GM23338 (cell line): ENCODE measurements around the gene DSG3. TPM values are rescaled to one million over a fixed set of nuclear protein-coding genes. Genes with fewer than 3 reads are reported as not detected.
A peak's percentile ranks its signal among the peaks of the same experiment; 100 is the strongest.
"Not testable (repeated sequence)": the region's sequence is repeated elsewhere in the genome, so short reads cannot be mapped to it uniquely, and the experiment has no call there.

Experiments used
- ATAC-seq: fragments of 200-7000 bp; cut with Tn5 transposase; 3 replicates; pipeline ENCODE4 v1.9.1; 2020
- DNase-seq: peaks from one replicate; pipeline ENCODE4 v3.0.0-alpha.2; 2015; ENCODE audit warnings: low spot score
- H2AFZ ChIP-seq: fragments of 200-600 bp; sonication (generic); 2 replicates; pipeline ENCODE4 v1.8.0; 2016; ENCODE audit warnings: antibody characterized with exemption, mild to moderate bottlenecking, moderate library complexity
- H3F3A ChIP-seq: fragments of 200-600 bp; sonication (generic); replicated peaks from 2 replicates; pipeline ENCODE4 v1.8.0; 2017; ENCODE audit warnings: antibody characterized with exemption, mixed run types, low read depth
- H3K27ac ChIP-seq: fragments of 200-600 bp; sonication (generic); 2 replicates; pipeline ENCODE4 v1.6.1; 2016; ENCODE audit warnings: low read depth
- H3K27me3 ChIP-seq: fragments of 200-600 bp; sonication (generic); 2 replicates; pipeline ENCODE4 v1.8.0; 2016; ENCODE audit warnings: mild to moderate bottlenecking, mixed run types, moderate library complexity; ENCODE audit not compliant: insufficient read depth
- H3K36me3 ChIP-seq: fragments of 200-600 bp; sonication (generic); 2 replicates; pipeline ENCODE4 v1.8.0; 2016; ENCODE audit warnings: mild to moderate bottlenecking; ENCODE audit not compliant: insufficient read depth
- H3K4me1 ChIP-seq: fragments of 200-600 bp; sonication (generic); 2 replicates; pipeline ENCODE4 v1.8.0; 2016; ENCODE audit warnings: mild to moderate bottlenecking, moderate library complexity; ENCODE audit not compliant: insufficient read depth
- H3K4me2 ChIP-seq: fragments of 200-600 bp; sonication (generic); 2 replicates; pipeline ENCODE4 v1.7.1; 2017; ENCODE audit warnings: mixed run types
- H3K4me3 ChIP-seq: fragments of 200-600 bp; sonication (generic); 2 replicates; pipeline ENCODE4 v1.6.1; 2016; ENCODE audit warnings: mixed run types
- H3K79me2 ChIP-seq: fragments of 200-600 bp; sonication (generic); replicated peaks from 2 replicates; pipeline ENCODE4 v1.8.0; 2017; ENCODE audit warnings: mild to moderate bottlenecking; ENCODE audit not compliant: insufficient read depth
- H3K9me2 ChIP-seq: fragments of 200-600 bp; sonication (generic); 2 replicates; pipeline ENCODE4 v1.8.0; 2017; ENCODE audit not compliant: insufficient read depth
- H4K20me1 ChIP-seq: fragments of 200-600 bp; sonication (generic); replicated peaks from 2 replicates; pipeline ENCODE4 v1.8.0; 2017; ENCODE audit warnings: mild to moderate bottlenecking; ENCODE audit not compliant: insufficient read depth
- H3K27ac Mint-ChIP-seq: 2 replicates; pipeline ENCODE4 v1.8.0; 2020; ENCODE audit warnings: inconsistent platforms, mild to moderate bottlenecking, moderate library complexity, mixed read lengths
- H3K27me3 Mint-ChIP-seq: 3 replicates; pipeline ENCODE4 v1.8.0; 2022; ENCODE audit warnings: low read depth, mild to moderate bottlenecking, moderate library complexity, mixed read lengths, inconsistent platforms; ENCODE audit not compliant: insufficient read depth, poor library complexity
- H3K36me3 Mint-ChIP-seq: 3 replicates; pipeline ENCODE4 v1.8.0; 2021; ENCODE audit warnings: low read depth, mild to moderate bottlenecking, inconsistent platforms, moderate library complexity, mixed read lengths
- H3K4me1 Mint-ChIP-seq: 3 replicates; pipeline ENCODE4 v1.8.0; 2020; ENCODE audit warnings: mild to moderate bottlenecking, inconsistent platforms, mixed read lengths
- H3K4me3 Mint-ChIP-seq: 3 replicates; pipeline ENCODE4 v1.8.0; 2021; ENCODE audit warnings: moderate library complexity, mild to moderate bottlenecking, inconsistent platforms, mixed read lengths
- H3K9me3 Mint-ChIP-seq: 3 replicates; pipeline ENCODE4 v1.8.0; 2020; ENCODE audit warnings: moderate library complexity, mild to moderate bottlenecking, inconsistent platforms, mixed read lengths
- CREB1 ChIP-seq: fragments of 250-450 bp; sonication (Bioruptor Pico); IDR thresholded peaks from 2 replicates; pipeline ENCODE4 v1.5.0; 2020; ENCODE audit warnings: low read depth, mild to moderate bottlenecking, moderate library complexity
- NANOG ChIP-seq: IDR thresholded peaks from 2 replicates; pipeline ENCODE4 v1.6.1; 2016; ENCODE audit warnings: antibody characterized with exemption, borderline replicate concordance
- ZNF114 ChIP-seq: fragments of 250-450 bp; sonication (Bioruptor Pico); IDR thresholded peaks from 2 replicates; pipeline ENCODE4 v1.5.0; 2020; ENCODE audit warnings: mild to moderate bottlenecking, moderate library complexity
- ZNF331 ChIP-seq: fragments of 250-450 bp; sonication (Bioruptor Pico); IDR thresholded peaks from 2 replicates; pipeline ENCODE4 v1.5.0; 2020; ENCODE audit warnings: low read depth, mild to moderate bottlenecking, moderate library complexity
- ZNF462 ChIP-seq: fragments of 250-450 bp; sonication (Bioruptor Pico); IDR thresholded peaks from 2 replicates; pipeline ENCODE4 v1.5.0; 2020; ENCODE audit warnings: mild to moderate bottlenecking, moderate library complexity
- polyA plus RNA-seq: library from polyadenylated mRNA; unstranded; fragments of >200 nt; fragmentation: Nextera tagmentation; extraction: Ambion mirVana; gene quantifications from 2 replicates; pipeline ENCODE4 v1.2.1, GENCODE V29; 2016
- total RNA-seq: library from RNA; depleted of rRNA; stranded (reverse); fragments of >200 nt; shearing (Covaris generic); gene quantifications from 2 replicates; pipeline ENCODE4 v1.2.3, GENCODE V29; 2014
- TF ChIP-seq, protein P1 (sequence below), 2 experiments: fragments of 200-600 bp in 1 of 2; sonication (generic) in 1 of 2; conservative IDR thresholded peaks; 2 replicates each; pipeline versions ENCODE4 v1.5.1 to v1.6.1; 2016 to 2017; ENCODE audit warnings: antibody characterized with exemption in 2 of 2, low read depth in 2 of 2, mild to moderate bottlenecking in 2 of 2, moderate library complexity in 1 of 2
- TF ChIP-seq, protein P2 (sequence below): IDR thresholded peaks from 2 replicates; pipeline ENCODE4 v1.6.1; 2016; ENCODE audit warnings: antibody characterized with exemption

The DSG3 gene
- total and polyA plus RNA-seq, 2 experiments from 2014 or later, result 0.05 to 0.24 TPM

DNA sequence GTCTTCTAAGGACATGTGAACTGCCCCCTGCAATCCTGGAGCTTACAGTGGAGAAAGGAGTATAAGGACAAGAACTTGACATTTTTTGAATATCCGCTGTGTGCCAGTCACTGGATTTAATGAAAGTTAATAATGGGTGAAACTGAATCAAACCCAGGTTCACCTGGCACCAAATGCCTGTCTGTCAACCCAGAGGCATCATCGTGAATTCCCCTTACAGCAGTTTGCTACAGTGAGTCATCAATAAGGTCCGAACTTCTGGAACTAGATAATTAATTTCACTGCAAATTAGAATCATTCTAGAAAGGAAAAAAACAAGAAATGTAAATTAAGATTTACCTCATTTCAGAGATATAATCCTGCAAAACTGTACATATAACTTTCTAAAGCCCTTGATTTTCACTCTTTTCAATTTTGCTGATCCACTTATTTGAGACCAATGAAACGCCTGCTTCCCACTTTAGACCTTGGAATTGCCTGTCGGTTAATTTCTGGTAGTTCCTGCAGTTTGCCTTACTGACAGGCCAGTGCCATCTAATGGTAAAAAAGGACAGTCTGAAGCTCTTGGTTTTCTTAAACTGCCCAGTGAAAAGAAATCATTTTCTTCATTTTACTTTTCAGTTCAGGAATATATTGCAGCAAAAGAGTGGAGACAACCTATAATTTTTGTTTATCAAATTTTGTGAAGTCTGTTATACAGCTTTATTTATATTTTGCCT is 58.6 kb downstream of the DSG3 start:
- no peaks in the 10 kb centered on the region for H3K27me3 ChIP-seq
- Mint-ChIP-seq H3K4me3 (no peak overlapping the region), H3K9me3 (peaks cover 10% of the 10 kb centered on the region; the same call in 2 of the 3 replicates), H3K36me3 (peaks cover 16% of the 10 kb centered on the region), H3K4me1 (peaks cover 4% of the 10 kb centered on the region; the same call in 2 of the 3 replicates), H3K27me3 (no peaks in the 10 kb centered on the region), H3K27ac (no peak overlapping the region)
- no peaks in the 10 kb centered on the region for H3K36me3 ChIP-seq
- H4K20me1 ChIP-seq, result peaks cover 42% of the 10 kb centered on the region
- no peak overlapping the region for H3K4me3 ChIP-seq
- H2AFZ ChIP-seq, result no peak overlapping the region
- peak; percentile 47 for DNase-seq
- H3K27ac ChIP-seq, result no peak overlapping the region
- H3K79me2 ChIP-seq, result peaks cover 100% of the 10 kb centered on the region
- ATAC-seq, result no peak
- no peaks in the 10 kb centered on the region for H3K9me2 ChIP-seq
- H3K4me1 ChIP-seq, result peaks cover 1% of the 10 kb centered on the region
- H3F3A ChIP-seq, result no peaks in the 10 kb centered on the region
- TF ChIP-seq CREB1 (CRISPR knock-in tag) (no peak), NANOG (no peak)
- TF ChIP-seq, protein P1, sequence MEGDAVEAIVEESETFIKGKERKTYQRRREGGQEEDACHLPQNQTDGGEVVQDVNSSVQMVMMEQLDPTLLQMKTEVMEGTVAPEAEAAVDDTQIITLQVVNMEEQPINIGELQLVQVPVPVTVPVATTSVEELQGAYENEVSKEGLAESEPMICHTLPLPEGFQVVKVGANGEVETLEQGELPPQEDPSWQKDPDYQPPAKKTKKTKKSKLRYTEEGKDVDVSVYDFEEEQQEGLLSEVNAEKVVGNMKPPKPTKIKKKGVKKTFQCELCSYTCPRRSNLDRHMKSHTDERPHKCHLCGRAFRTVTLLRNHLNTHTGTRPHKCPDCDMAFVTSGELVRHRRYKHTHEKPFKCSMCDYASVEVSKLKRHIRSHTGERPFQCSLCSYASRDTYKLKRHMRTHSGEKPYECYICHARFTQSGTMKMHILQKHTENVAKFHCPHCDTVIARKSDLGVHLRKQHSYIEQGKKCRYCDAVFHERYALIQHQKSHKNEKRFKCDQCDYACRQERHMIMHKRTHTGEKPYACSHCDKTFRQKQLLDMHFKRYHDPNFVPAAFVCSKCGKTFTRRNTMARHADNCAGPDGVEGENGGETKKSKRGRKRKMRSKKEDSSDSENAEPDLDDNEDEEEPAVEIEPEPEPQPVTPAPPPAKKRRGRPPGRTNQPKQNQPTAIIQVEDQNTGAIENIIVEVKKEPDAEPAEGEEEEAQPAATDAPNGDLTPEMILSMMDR (conservative IDR thresholded peaks at IDR 0.05; ENCODE audit: low read depth in 2 of 2), result peak; percentile 51 to 56
- no peak overlapping the region for H3K4me2 ChIP-seq

- not testable (repeated sequence) for H3K4me1 Mint-ChIP-seq, H3K4me1 ChIP-seq, H3K27me3 ChIP-seq, ATAC-seq, H3K27ac ChIP-seq, H3K9me3 Mint-ChIP-seq, H3F3A ChIP-seq, DNase-seq, H2AFZ ChIP-seq, H3K4me3 ChIP-seq, H3K4me3 Mint-ChIP-seq, H3K4me2 ChIP-seq, H3K27me3 Mint-ChIP-seq, H3K36me3 ChIP-seq, H3K27ac Mint-ChIP-seq, H3K9me2 ChIP-seq
- Histone ChIP-seq H4K20me1 (peaks cover 42% of the 10 kb centered on the region), H3K79me2 (peaks cover 100% of the 10 kb centered on the region)
- peaks cover 16% of the 10 kb centered on the region for H3K36me3 Mint-ChIP-seq
These were observed 59.6 kb downstream of the DSG3 start for GRCh38 chr18:31507124-31507523.

DNA sequence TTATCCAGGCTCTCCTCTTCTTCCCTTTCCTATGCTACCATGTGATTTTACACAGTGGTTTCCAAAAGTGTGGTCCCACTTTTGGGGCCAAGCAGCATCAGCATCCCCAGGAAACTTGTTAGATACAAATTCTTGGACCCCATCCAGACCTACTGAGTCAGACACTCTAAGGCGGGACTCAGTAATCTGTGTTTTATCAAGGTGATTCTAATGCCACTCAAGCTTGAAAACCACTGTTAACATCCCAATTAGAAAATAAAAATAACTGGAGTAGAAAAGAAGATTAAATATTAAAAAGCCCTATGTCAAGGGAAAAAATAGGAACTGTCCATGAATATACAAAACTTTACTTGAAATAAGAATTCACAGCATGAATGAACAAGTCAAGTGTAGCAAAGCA is 61.2 kb downstream of the DSG3 start:
- H3K27me3 Mint-ChIP-seq, result peaks cover 2% of the 10 kb centered on the region
- no peak for ATAC-seq
- no peak overlapping the region for H2AFZ ChIP-seq
- no peak overlapping the region for H3K27ac ChIP-seq
- H3K36me3 ChIP-seq, result no peaks in the 10 kb centered on the region
- peaks cover 10% of the 10 kb centered on the region; the same call in 2 of the 3 replicates for H3K9me3 Mint-ChIP-seq
- H3K4me1 Mint-ChIP-seq, result peaks cover 21% of the 10 kb centered on the region
- no peaks in the 10 kb centered on the region for H3F3A ChIP-seq
- H3K27ac Mint-ChIP-seq, result no peak overlapping the region
- no peak for DNase-seq
- H3K4me3 Mint-ChIP-seq, result no peak overlapping the region; the same call in 2 of the 3 replicates
- H3K4me2 ChIP-seq, result no peak overlapping the region
- H4K20me1 ChIP-seq, result peaks cover 40% of the 10 kb centered on the region
- peaks cover 100% of the 10 kb centered on the region for H3K79me2 ChIP-seq
- H3K4me1 ChIP-seq, result peaks cover 12% of the 10 kb centered on the region
- no peak overlapping the region for H3K4me3 ChIP-seq
- H3K27me3 ChIP-seq, result no peaks in the 10 kb centered on the region
- no peaks in the 10 kb centered on the region for H3K9me2 ChIP-seq
- H3K36me3 Mint-ChIP-seq, result peaks cover 16% of the 10 kb centered on the region
- no peak for TF ChIP-seq ZNF462
- TF ChIP-seq, protein P2, sequence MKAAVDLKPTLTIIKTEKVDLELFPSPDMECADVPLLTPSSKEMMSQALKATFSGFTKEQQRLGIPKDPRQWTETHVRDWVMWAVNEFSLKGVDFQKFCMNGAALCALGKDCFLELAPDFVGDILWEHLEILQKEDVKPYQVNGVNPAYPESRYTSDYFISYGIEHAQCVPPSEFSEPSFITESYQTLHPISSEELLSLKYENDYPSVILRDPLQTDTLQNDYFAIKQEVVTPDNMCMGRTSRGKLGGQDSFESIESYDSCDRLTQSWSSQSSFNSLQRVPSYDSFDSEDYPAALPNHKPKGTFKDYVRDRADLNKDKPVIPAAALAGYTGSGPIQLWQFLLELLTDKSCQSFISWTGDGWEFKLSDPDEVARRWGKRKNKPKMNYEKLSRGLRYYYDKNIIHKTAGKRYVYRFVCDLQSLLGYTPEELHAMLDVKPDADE, result no peak
- no peak for TF ChIP-seq ZNF331 (CRISPR knock-in tag)
- no peak for TF ChIP-seq NANOG
- TF ChIP-seq ZNF114 (CRISPR knock-in tag), result no peak
